A549 (cell line): Measurements from ENCODE around the gene DNAH11. TPM values are rescaled to one million over a fixed set of nuclear protein-coding genes. Genes with fewer than 3 reads are reported as not detected.

Source experiments
- ATAC-seq, 2 experiments: fragments of 200-7000 bp in 1 of 2; fragments of >200 bp in 1 of 2; cut with Nextera tagmentation in 1 of 2; cut with Tn5 transposase in 1 of 2; 3 replicates each; pipeline versions ENCODE4 v1.8.0 to v1.9.1; 2018 to 2020; ENCODE audit warnings: mild to moderate bottlenecking in 1 of 2, moderate library complexity in 1 of 2
- CTCF ChIA-PET: fragments of 300-600 bp; sonication (Branson Sonifier 250); formaldehyde crosslinking; extraction: SDS; loops from one replicate; lab custom pipeline; 2021; ENCODE audit warnings: antibody characterized with exemption, inconsistent platforms; lab: Yijun Ruan, JAX
- POLR2A ChIA-PET: fragments of 350-600 bp; formaldehyde crosslinking; extraction: SDS; loops from one replicate; lab custom pipeline; 2021; ENCODE audit warnings: antibody characterized with exemption, inconsistent platforms; lab: Yijun Ruan, JAX
- DNase-seq, 2 experiments: peaks; one replicate each; pipeline versions ENCODE4 v3.0.0 to v3.0.0-alpha.2; 2011 to 2016; ENCODE audit warnings: low read depth in 1 of 2, low spot score in 1 of 2
- FAIRE-seq: peaks from 2 replicates; lab custom pipeline; 2011; peaks lifted over from hg19 to GRCh38; lab: Jason Lieb, UNC
- H3K27ac ChIP-seq, 2 experiments: fragments of >200 bp; sonication (Bioruptor Twin); formaldehyde crosslinking; 3 replicates each; pipeline ENCODE4 v1.5.1; 2016 to 2017
- H3K4me1 ChIP-seq: fragments of >200 bp; sonication (Bioruptor Twin); formaldehyde crosslinking; 3 replicates; pipeline ENCODE4 v1.6.1; 2016
- H3K4me2 ChIP-seq: fragments of >200 bp; sonication (Bioruptor Twin); formaldehyde crosslinking; 3 replicates; pipeline ENCODE4 v1.6.1; 2016
- H3K4me3 ChIP-seq: fragments of >200 bp; sonication (Bioruptor Twin); formaldehyde crosslinking; 3 replicates; pipeline ENCODE4 v1.5.1; 2016
- H3K9me3 ChIP-seq: fragments of >200 bp; sonication (Bioruptor Twin); formaldehyde crosslinking; 3 replicates; pipeline ENCODE4 v1.6.1; 2016
- BHLHE40 ChIP-seq: IDR thresholded peaks from 2 replicates; pipeline ENCODE4 v1.6.1; 2012; ENCODE audit warnings: low read depth, low read length, inconsistent platforms
- CBX8 ChIP-seq: fragments of 200-600 bp; sonication (generic); IDR thresholded peaks from 2 replicates; pipeline ENCODE4 v1.6.1; 2016
- CEBPB ChIP-seq, 2 experiments: fragments of >200 bp in 1 of 2; sonication (Bioruptor Twin) in 1 of 2; formaldehyde crosslinking in 1 of 2; IDR thresholded peaks; 2 replicates each; pipeline ENCODE4 v1.6.1; 2012 to 2016
- CHD4 ChIP-seq: fragments of 200-600 bp; sonication (generic); IDR thresholded peaks from 2 replicates; pipeline ENCODE4 v1.6.1; 2016; ENCODE audit warnings: antibody characterized with exemption, mild to moderate bottlenecking, borderline replicate concordance
- CTCF ChIP-seq: fragments of >200 bp; sonication (Bioruptor Twin); formaldehyde crosslinking; IDR thresholded peaks from 3 replicates; pipeline ENCODE4 v1.5.1; 2016
- EHF ChIP-seq: fragments of 250-450 bp; sonication (Bioruptor Pico); IDR thresholded peaks from 2 replicates; pipeline ENCODE4 v1.5.0; 2020; ENCODE audit warnings: mild to moderate bottlenecking
- ELK1 ChIP-seq: fragments of 150-350 bp; IDR thresholded peaks from 2 replicates; pipeline ENCODE4 v1.6.1; 2014; ENCODE audit warnings: low read depth, mild to moderate bottlenecking, low read length
- EP300 ChIP-seq, 2 experiments: fragments of >200 bp; sonication (Bioruptor Twin); formaldehyde crosslinking; IDR thresholded peaks; 2 replicates in 1 of 2; 3 replicates in 1 of 2; pipeline ENCODE4 v1.6.1; 2016 to 2017
- FOXS1 ChIP-seq: fragments of 250-450 bp; sonication (Bioruptor Pico); IDR thresholded peaks from 2 replicates; pipeline ENCODE4 v1.5.0; 2020; ENCODE audit warnings: mild to moderate bottlenecking, moderate library complexity
- HDAC2 ChIP-seq: fragments of 200-600 bp; sonication (generic); IDR thresholded peaks from 2 replicates; pipeline ENCODE4 v1.6.1; 2016
- HEYL ChIP-seq: fragments of 250-450 bp; sonication (Bioruptor Pico); IDR thresholded peaks from 2 replicates; pipeline ENCODE4 v1.8.0; 2021; ENCODE audit warnings: mild to moderate bottlenecking, moderate library complexity
- HOXB13 ChIP-seq: fragments of 250-450 bp; sonication (Bioruptor Pico); IDR thresholded peaks from 2 replicates; pipeline ENCODE4 v1.5.0; 2020; ENCODE audit warnings: low read depth, mild to moderate bottlenecking, moderate library complexity
- JUNB ChIP-seq: fragments of >200 bp; sonication (Bioruptor Twin); formaldehyde crosslinking; IDR thresholded peaks from 2 replicates; pipeline ENCODE4 v1.6.1; 2016
- KDM5A ChIP-seq: fragments of 200-600 bp; sonication (generic); IDR thresholded peaks from 2 replicates; pipeline ENCODE4 v1.6.1; 2016; ENCODE audit warnings: antibody characterized with exemption, mild to moderate bottlenecking
- MAFK ChIP-seq: fragments of 450-650 bp; IDR thresholded peaks from 2 replicates; pipeline ENCODE4 v1.6.1; 2014; ENCODE audit not compliant: partially characterized antibody
- NPAS2 ChIP-seq: fragments of 250-450 bp; sonication (Bioruptor Pico); IDR thresholded peaks from 2 replicates; pipeline ENCODE4 v1.8.0; 2022; ENCODE audit warnings: mild to moderate bottlenecking, moderate library complexity, borderline replicate concordance
- NR3C1 ChIP-seq: fragments of >200 bp; sonication (Bioruptor Twin); formaldehyde crosslinking; IDR thresholded peaks from 3 replicates; pipeline ENCODE4 v1.6.1; 2017
- POLR2AphosphoS2 ChIP-seq: conservative IDR thresholded peaks from 2 replicates; pipeline ENCODE4 v1.6.1; 2012; ENCODE audit warnings: low read length, improper control_type of control experiment, inconsistent platforms
- RNF2 ChIP-seq: fragments of 200-600 bp; sonication (generic); IDR thresholded peaks from 2 replicates; pipeline ENCODE4 v1.6.1; 2016; ENCODE audit warnings: low read depth, mild to moderate bottlenecking, antibody characterized with exemption, moderate library complexity, borderline replicate concordance
- SMC3 ChIP-seq: fragments of >200 bp; sonication (Bioruptor Twin); formaldehyde crosslinking; IDR thresholded peaks from 3 replicates; pipeline ENCODE4 v1.6.1; 2018; ENCODE audit warnings: inconsistent platforms
- SREBF2 ChIP-seq: fragments of 450-650 bp; IDR thresholded peaks from 2 replicates; pipeline ENCODE4 v1.6.1; 2014; ENCODE audit warnings: mild to moderate bottlenecking, moderate library complexity
- USF2 ChIP-seq: fragments of 450-650 bp; IDR thresholded peaks from 2 replicates; pipeline ENCODE4 v1.6.1; 2014; ENCODE audit warnings: antibody characterized with exemption
- ZFP36 ChIP-seq: fragments of 450-650 bp; IDR thresholded peaks from 2 replicates; pipeline ENCODE4 v1.6.1; 2014; ENCODE audit warnings: borderline replicate concordance; ENCODE audit not compliant: partially characterized antibody
- ZSCAN20 ChIP-seq: fragments of 250-450 bp; sonication (Bioruptor Pico); IDR thresholded peaks from 2 replicates; pipeline ENCODE4 v1.8.0; 2022; ENCODE audit warnings: mild to moderate bottlenecking, moderate library complexity
- WGBS: methylation state at CpG from one replicate; pipeline ENCODE4 v1.1.6; 2017; ENCODE audit errors: missing lambda C conversion rate; 5-methylcytosine and 5-hydroxymethylcytosine counted together
- polyA plus RNA-seq, 4 experiments: library from polyadenylated mRNA; depleted of rRNA in 3 of 4; stranded (reverse); fragments of >200 nt; fragmentation: RNase III in 1 of 4; extraction: RNeasy Plus Mini Kit Qiagen cat#74134 plus additional on column Dnase treatment in 1 of 4; gene quantifications; 2 replicates in 3 of 4; 3 replicates in 1 of 4; pipeline ENCODE4 v1.2.3, GENCODE V29; 2011 to 2017
- TF ChIP-seq, protein P1 (sequence below): fragments of 250-450 bp; sonication (Bioruptor Pico); IDR thresholded peaks from 2 replicates; pipeline ENCODE4 v1.5.0; 2021; ENCODE audit warnings: mild to moderate bottlenecking, moderate library complexity, borderline replicate concordance

DNAH11 gene
- polyA plus RNA-seq, 2 of the 4 experiments (the other 2 are of a cell fraction): 0.03 to 0.13 TPM

GRCh38 chr7:21941611-21942141 is 398.8 kb downstream of the DNAH11 start:
- no peak for FAIRE-seq
- Histone ChIP-seq H3K4me3 (no peak overlapping the region), H3K4me2 (no peak overlapping the region), H3K4me1 (peaks cover 4% of the 10 kb centered on the region; the same call in 2 of the 3 replicates), H3K9me3 (no peaks in the 10 kb centered on the region), H3K27ac (no peak overlapping the region)
- ChIA-PET POLR2A (no interaction called here), CTCF (interaction anchor here (1.1 to 1.7 kb wide), 2 partner anchors 10 to 174 kb away, joined by 3 to 6 read pairs; no protein-coding TSS in a partner anchor)
- ATAC-seq: no peak
- no peak for TF ChIP-seq HDAC2
- TF ChIP-seq CTCF: no peak
- TF ChIP-seq ZSCAN20 (CRISPR knock-in tag): no peak
- no peak for TF ChIP-seq HOXB13
- no peak for TF ChIP-seq SMC3
- TF ChIP-seq JUNB: no peak
- no peak for TF ChIP-seq RNF2
- TF ChIP-seq NR3C1: no peak
- no peak for DNase-seq
- WGBS: 60% methylated on average over 3 of the region's 3 CpGs

DNA sequence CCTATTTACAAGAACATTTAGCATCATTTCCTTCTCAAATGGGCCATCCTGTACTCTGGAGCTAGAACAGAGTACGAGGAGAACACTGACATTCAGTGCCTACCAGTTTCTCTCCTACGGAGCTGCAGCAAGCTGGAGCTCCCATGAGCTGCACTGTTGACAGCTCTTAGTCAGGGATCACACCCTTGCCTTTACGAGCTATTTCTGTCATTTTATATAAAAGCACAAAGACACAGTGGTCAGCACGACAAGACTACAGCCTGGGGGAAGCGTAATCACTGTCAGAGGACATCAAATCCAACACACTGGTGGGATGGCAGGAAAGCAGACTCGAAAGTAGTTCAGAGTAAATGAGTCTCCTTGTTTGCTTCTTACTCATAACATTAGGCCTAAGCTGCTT is 400.1 kb downstream of the DNAH11 start:
- Histone ChIP-seq H3K4me1 (peaks cover 4% of the 10 kb centered on the region; the same call in 2 of the 3 replicates), H3K4me2 (no peak overlapping the region), H3K9me3 (no peaks in the 10 kb centered on the region), H3K27ac (no peak overlapping the region), H3K4me3 (no peak overlapping the region)
- 76% methylated on average over 6 of the region's 6 CpGs for WGBS
- ATAC-seq (no peak), FAIRE-seq (no peak), DNase-seq (no peak)
- no peak for TF ChIP-seq BHLHE40
- TF ChIP-seq ELK1: no peak
- TF ChIP-seq ZSCAN20 (CRISPR knock-in tag): no peak
- no peak for TF ChIP-seq KDM5A
- no peak for TF ChIP-seq FOXS1 (CRISPR knock-in tag)
- TF ChIP-seq HEYL (CRISPR knock-in tag): no peak
- TF ChIP-seq NPAS2: no peak
- TF ChIP-seq USF2: no peak
- TF ChIP-seq, protein P1, sequence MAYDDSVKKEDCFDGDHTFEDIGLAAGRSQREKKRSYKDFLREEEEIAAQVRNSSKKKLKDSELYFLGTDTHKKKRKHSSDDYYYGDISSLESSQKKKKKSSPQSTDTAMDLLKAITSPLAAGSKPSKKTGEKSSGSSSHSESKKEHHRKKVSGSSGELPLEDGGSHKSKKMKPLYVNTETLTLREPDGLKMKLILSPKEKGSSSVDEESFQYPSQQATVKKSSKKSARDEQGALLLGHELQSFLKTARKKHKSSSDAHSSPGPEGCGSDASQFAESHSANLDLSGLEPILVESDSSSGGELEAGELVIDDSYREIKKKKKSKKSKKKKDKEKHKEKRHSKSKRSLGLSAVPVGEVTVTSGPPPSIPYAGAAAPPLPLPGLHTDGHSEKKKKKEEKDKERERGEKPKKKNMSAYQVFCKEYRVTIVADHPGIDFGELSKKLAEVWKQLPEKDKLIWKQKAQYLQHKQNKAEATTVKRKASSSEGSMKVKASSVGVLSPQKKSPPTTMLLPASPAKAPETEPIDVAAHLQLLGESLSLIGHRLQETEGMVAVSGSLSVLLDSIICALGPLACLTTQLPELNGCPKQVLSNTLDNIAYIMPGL (CRISPR knock-in tag): no peak
- no peak for TF ChIP-seq SREBF2
- no peak for TF ChIP-seq JUNB
- no peak for TF ChIP-seq ZFP36
- TF ChIP-seq HOXB13: no peak
- TF ChIP-seq CBX8: no peak
- no peak for TF ChIP-seq CEBPB (IDR thresholded peaks at IDR 0.05)
- TF ChIP-seq MAFK: no peak
- TF ChIP-seq EP300 (IDR thresholded peaks at IDR 0.05): no peak
- TF ChIP-seq CHD4: no peak
- no peak for TF ChIP-seq EHF
- TF ChIP-seq POLR2AphosphoS2: no peak
- POLR2A ChIA-PET: no interaction called here
- CTCF ChIA-PET: interaction anchor here (1.7 kb wide), 1 partner anchor 175 kb away, joined by 6 read pairs; no protein-coding TSS in a partner anchor
